HG02884 (cell line): ENCODE results near the gene SYCE1.
"Not testable (repeated sequence)": the region's sequence is repeated elsewhere in the genome, so short reads cannot be mapped to it uniquely, and the experiment has no call there.

Source experiments
- ATAC-seq: cut with Tn5 transposase; IDR thresholded peaks from one replicate; pipeline ENCODE4 v1.9.1; 2021; ENCODE audit warnings: mild to moderate bottlenecking, moderate library complexity; ENCODE audit not compliant: unreplicated experiment

SYCE1 gene

GRCh38 chr10:133559216-133559615 is 6.2 kb downstream of the SYCE1 start:
- no peak for ATAC-seq

GRCh38 chr10:133557381-133557780 is 8.0 kb downstream of the SYCE1 start:
- no peak for ATAC-seq

- ATAC-seq = no peak
These were observed 9.9 kb downstream of the SYCE1 start for GRCh38 chr10:133555521-133555920.

- ATAC-seq = no peak
These were observed 10.8 kb downstream of the SYCE1 start for GRCh38 chr10:133554600-133554999.

GRCh38 chr10:133544506-133544905 is 20.9 kb downstream of the SYCE1 start:
- no peak for ATAC-seq

- not testable (repeated sequence) for ATAC-seq
These were observed 23.9 kb downstream of the SYCE1 start for GRCh38 chr10:133541441-133541975.

GRCh38 chr10:133537546-133538545 is 27.5 kb downstream of the SYCE1 start:
- no peak for ATAC-seq

GRCh38 chr10:133536198-133536597 is 29.2 kb downstream of the SYCE1 start:
- no peak for ATAC-seq

- ATAC-seq = no peak
These were observed 31.0 kb downstream of the SYCE1 start for GRCh38 chr10:133534417-133534816.

- ATAC-seq = no peak
These were observed 32.5 kb downstream of the SYCE1 start for GRCh38 chr10:133532871-133533270.

- ATAC-seq = no peak
These were observed 34.9 kb downstream of the SYCE1 start for GRCh38 chr10:133530506-133530905.

- no peak for ATAC-seq
These were observed 35.8 kb downstream of the SYCE1 start for GRCh38 chr10:133529576-133529946.

- ATAC-seq = no peak
These were observed 36.4 kb downstream of the SYCE1 start for GRCh38 chr10:133528845-133529575.

- no peak for ATAC-seq
These were observed 37.0 kb downstream of the SYCE1 start for GRCh38 chr10:133528296-133528844.

- no peak for ATAC-seq
These were observed 37.6 kb downstream of the SYCE1 start for GRCh38 chr10:133527771-133528271.

- ATAC-seq = no peak
These were observed 38.3 kb downstream of the SYCE1 start, which contains the start of gene CYP2E1 for GRCh38 chr10:133526957-133527588. CYP2E1 (plus strand) TSS chr10:133527363; CDS start chr10:133527396, 33 bp downstream.

GRCh38 chr10:133525444-133525843 is 39.9 kb downstream of the SYCE1 start:
- ATAC-seq = no peak

- no peak for ATAC-seq
These were observed 41.7 kb downstream of the SYCE1 start for GRCh38 chr10:133523631-133524203.

- ATAC-seq = peak; percentile 92
These were observed 45.1 kb downstream of the SYCE1 start for GRCh38 chr10:133520193-133520738.

- ATAC-seq = not testable (repeated sequence)
These were observed 46.9 kb downstream of the SYCE1 start for GRCh38 chr10:133518517-133518916.
